HG03095 (cell line): ENCODE results near the gene CCNG2.

Source experiments
- ATAC-seq: cut with Tn5 transposase; IDR thresholded peaks from one replicate; pipeline ENCODE4 v1.9.1; 2021; ENCODE audit warnings: moderate library complexity; ENCODE audit not compliant: unreplicated experiment

Gene CCNG2

GRCh38 chr4:77201343-77201742, 44.3 kb downstream of the CCNG2 start:
- ATAC-seq = no peak

GRCh38 chr4:77201857-77202256, 44.9 kb downstream of the CCNG2 start:
- ATAC-seq = no peak

GRCh38 chr4:77202491-77202890, 45.5 kb downstream of the CCNG2 start:
- ATAC-seq = no peak

- no peak for ATAC-seq
Measured at GRCh38 chr4:77203380-77204197, 46.6 kb downstream of the CCNG2 start.

DNA sequence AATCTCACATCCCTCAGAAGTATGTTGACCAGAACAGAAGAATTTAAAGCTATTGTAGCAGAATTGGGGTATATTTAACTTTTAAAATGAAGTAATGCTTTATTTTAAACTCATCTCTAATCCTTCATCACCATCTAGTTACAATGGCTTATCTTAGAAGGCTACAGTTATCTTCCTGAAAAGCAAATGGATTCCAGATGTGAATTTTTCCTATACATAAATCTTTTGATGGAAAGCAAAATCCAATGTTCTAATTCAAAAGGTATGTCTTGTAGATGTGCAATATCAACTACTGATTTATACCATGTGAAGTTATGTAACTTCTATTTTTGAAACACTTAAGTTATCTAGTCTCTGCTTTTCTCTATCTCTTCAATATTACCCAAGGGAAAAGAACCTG, 47.6 kb downstream of the CCNG2 start:
- ATAC-seq = no peak

DNA sequence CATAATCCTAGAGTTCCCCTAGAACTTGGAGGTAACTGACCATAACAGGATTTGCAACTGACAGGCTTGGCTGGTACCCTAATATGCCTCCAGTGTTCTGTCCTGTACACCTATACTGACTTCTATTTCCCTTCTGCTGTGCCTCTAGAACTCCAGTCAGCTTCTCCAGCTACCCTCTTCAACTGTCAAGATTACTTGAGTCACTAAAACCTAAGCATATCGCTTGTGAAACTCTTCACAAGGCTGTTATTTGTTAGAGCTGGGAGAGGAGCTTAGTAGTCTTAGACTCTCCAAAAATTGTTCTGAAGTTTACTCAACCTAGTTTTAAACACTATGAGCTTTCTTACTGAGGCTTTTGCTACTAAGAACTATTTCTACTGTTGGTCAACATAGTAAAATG, 52.0 kb downstream of the CCNG2 start:
- no peak for ATAC-seq

DNA sequence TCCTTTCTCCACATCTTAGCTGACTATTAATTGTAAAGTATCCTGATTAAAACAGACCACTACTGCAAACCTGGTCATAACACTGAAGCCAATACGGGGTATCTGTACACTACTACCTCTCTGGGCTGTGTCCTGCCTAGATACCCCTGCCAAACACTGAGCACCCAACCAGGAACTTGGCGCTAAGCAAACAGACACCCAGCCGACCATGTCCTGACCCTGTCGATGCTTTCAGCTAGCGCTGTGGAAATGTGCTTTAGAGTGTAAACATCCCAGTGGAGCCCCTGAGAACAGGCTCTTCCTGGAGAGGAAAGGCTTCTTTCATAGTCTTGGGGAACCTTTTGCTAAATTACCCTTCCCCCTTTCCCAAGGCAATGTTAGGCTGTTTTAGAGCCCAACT, 52.9 kb downstream of the CCNG2 start:
- no peak for ATAC-seq

DNA sequence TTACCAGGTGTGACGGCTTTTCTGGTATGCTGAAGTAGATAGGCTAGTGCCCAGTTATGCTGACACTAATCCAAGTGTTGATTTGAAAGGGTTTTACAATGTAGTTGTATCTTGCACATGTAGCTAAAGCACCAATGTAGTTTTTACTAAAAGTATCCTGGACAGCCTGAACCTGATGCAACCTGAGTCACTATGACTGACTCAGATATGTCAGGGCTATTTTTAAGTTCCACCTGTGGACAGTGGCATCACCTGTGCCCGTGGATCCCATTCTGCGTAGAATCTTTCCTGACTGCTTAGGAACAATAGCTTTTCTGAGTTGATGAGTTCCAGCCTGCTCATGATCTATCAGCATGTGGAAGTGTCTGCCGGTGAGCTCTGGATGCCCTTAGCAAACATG, 58.1 kb downstream of the CCNG2 start:
- ATAC-seq = no peak

- ATAC-seq = no peak
Measured at GRCh38 chr4:77217526-77217925, 60.5 kb downstream of the CCNG2 start.

DNA sequence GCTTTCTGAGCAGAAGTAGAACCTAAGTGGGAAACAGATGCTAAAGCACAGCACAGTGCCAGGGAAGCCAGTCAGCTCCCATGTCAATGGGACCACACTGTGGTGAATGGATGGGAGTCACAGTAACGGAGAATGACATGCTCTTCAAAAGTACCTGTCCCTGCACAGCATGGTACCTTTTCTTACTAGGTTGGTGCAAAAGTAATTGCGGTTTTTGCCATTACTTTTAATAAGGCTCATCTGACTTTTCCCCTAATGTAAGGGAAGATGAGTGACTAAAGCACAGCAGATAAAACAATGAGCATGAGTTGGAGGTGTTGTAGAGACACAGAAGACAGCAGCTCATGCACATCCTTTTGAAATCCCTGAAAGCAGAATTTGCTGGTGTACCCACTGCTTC, 62.3 kb downstream of the CCNG2 start:
- no peak for ATAC-seq
